Adrenal gland (tissue), 12 donors: ENCODE data around the gene MIS12. TPM values are rescaled to one million over a fixed set of nuclear protein-coding genes. Genes with fewer than 3 reads are reported as not detected.

Source experiments
- DNase-seq, 7 donors: peaks; one replicate each; pipeline ENCODE4 v3.0.0-alpha.2; 2019 to 2020
- H3K27ac ChIP-seq, 5 donors: fragments of 200-600 bp; sonication (generic) in 4 of 5; 1 replicate in 3 of 5; 2 replicates in 2 of 5; pipeline versions ENCODE4 v1.5.1 to v1.8.0; 2016 to 2020; ENCODE audit warnings: mild to moderate bottlenecking in 1 of 5
- H3K27me3 ChIP-seq: fragments of 200-600 bp; 2 replicates; pipeline ENCODE4 v1.8.0; 2021
- H3K36me3 ChIP-seq, 2 donors: fragments of 200-600 bp; replicated peaks in 1 of 2; 1 replicate in 1 of 2; 2 replicates in 1 of 2; pipeline versions ENCODE4 v1.5.1 to v1.8.0; 2018 to 2022
- H3K4me1 ChIP-seq, 2 donors: fragments of 200-600 bp; replicated peaks in 1 of 2; 1 replicate in 1 of 2; 2 replicates in 1 of 2; pipeline versions ENCODE4 v1.5.1 to v1.8.0; 2018 to 2021
- H3K4me3 ChIP-seq, 4 donors: fragments of 200-600 bp; sonication (generic) in 3 of 4; one replicate each; pipeline ENCODE4 v1.5.1; 2016 to 2018
- H3K9me3 ChIP-seq, 3 donors: fragments of 200-600 bp; sonication (generic) in 1 of 3; replicated peaks in 1 of 3; 1 replicate in 2 of 3; 2 replicates in 1 of 3; pipeline versions ENCODE4 v1.5.1 to v1.8.0; 2016 to 2021
- POLR2A ChIP-seq, 2 donors: fragments of 450-650 bp; IDR thresholded peaks; one replicate each; pipeline ENCODE4 v1.6.1; 2017; ENCODE audit warnings: antibody characterized with exemption in 2 of 2, mild to moderate bottlenecking in 2 of 2, moderate library complexity in 1 of 2
- WGBS, 4 donors: extraction: QIAGEN DNeasy Blood & Tissue Kit in 2 of 4; methylation state at CpG; one replicate each; pipeline versions ENCODE4 v1.1.5 to v1.1.7; 2013 to 2017; 5-methylcytosine and 5-hydroxymethylcytosine counted together
- intact Hi-C, 2 donors: fragments of 100-400 bp; cut with DNase I; formaldehyde crosslinking; loops; one replicate each; pipeline versions ENCODE4 v1.14.1 to v1.15.0; 2022 to 2023
- polyA plus RNA-seq, 3 donors: library from polyadenylated mRNA; stranded (reverse); fragments of 200-250 nt in 2 of 3; fragments of 350-450 nt in 1 of 3; fragmentation: Illumina TruSeq in 1 of 3; extraction: RNeasy Lipid Tissue Mini Kit (QIAGEN cat#74804) in 1 of 3; gene quantifications; one replicate each; pipeline ENCODE4 v1.2.3, GENCODE V29; 2013 to 2014
- total RNA-seq, 9 donors: library from RNA; depleted of rRNA in 4 of 9; stranded (reverse); fragments of >200 nt in 4 of 9; fragments of 120-200 nt in 1 of 9; fragmentation: NEBNext Ultra II Directional in 1 of 9; extraction: Animal tissue kit (Norgen Biotek cat#: 25700) in 1 of 9; gene quantifications; one replicate each; pipeline versions ENCODE4 v1.1.0 to v1.2.4, GENCODE V29; 2013 to 2023
- TF ChIP-seq, protein P1 (sequence below), 6 experiments: fragments of 450-650 bp in 4 of 6; fragments of 200-600 bp in 2 of 6; sonication (generic) in 1 of 6; IDR thresholded peaks; 1 replicate in 5 of 6; 2 replicates in 1 of 6; pipeline versions ENCODE4 v1.5.1 to v1.8.0; 2016 to 2021; ENCODE audit warnings: antibody characterized with exemption in 6 of 6, mild to moderate bottlenecking in 2 of 6, moderate library complexity in 1 of 6
- donor health status: healthy with polysubstance abuse.
- donor health status: Bipolar disorder and iron deficiency.
- donor health status: DM: yes; HTN: yes; CAD: no.
- donor health status: DM: no; HTN: no; CAD: no.
- donor health status: DM: no; HTN: no; CAD: no.
- donor health status: DM: yes; HTN: yes; CAD: no.

MIS12 gene
- total and polyA plus RNA-seq, 12 donors: 7.1 to 36.0 (median 15.4) TPM

DNA sequence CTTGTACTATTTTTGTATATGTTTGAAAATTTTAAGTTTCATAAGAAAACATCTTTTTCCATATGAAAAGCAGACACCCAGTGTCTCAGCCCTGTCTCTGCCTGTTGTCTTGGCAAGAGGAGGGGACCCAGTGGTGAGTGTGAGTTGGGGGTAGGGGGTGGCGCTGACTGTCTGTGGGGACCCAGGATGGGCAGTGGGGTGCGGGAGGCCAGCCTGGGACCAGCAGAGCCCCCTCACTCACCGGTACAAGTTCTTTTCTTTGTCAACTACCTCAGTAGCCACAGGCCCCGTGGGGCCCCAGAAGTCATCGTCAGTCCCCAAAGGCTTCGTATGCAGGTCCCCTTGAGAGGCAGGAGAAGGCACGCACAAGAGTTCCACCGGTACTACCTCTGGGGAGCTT lies 46.2 kb downstream of the MIS12 start:
- Histone ChIP-seq H3K4me3 (no peak overlapping the region), H3K27ac (no peak overlapping the region), H3K36me3 (no peaks in the 10 kb centered on the region), H3K27me3 (no peaks in the 10 kb centered on the region), H3K9me3 (no peaks in the 10 kb centered on the region), H3K4me1 (peaks cover 0 to 2% of the 10 kb centered on the region in 2 donors)
- 83 to 90% (median 88%) methylated on average over 5 to 8 of the region's 8 CpGs for WGBS, 4 donors
- no peak for DNase-seq
- TF ChIP-seq, protein P1, sequence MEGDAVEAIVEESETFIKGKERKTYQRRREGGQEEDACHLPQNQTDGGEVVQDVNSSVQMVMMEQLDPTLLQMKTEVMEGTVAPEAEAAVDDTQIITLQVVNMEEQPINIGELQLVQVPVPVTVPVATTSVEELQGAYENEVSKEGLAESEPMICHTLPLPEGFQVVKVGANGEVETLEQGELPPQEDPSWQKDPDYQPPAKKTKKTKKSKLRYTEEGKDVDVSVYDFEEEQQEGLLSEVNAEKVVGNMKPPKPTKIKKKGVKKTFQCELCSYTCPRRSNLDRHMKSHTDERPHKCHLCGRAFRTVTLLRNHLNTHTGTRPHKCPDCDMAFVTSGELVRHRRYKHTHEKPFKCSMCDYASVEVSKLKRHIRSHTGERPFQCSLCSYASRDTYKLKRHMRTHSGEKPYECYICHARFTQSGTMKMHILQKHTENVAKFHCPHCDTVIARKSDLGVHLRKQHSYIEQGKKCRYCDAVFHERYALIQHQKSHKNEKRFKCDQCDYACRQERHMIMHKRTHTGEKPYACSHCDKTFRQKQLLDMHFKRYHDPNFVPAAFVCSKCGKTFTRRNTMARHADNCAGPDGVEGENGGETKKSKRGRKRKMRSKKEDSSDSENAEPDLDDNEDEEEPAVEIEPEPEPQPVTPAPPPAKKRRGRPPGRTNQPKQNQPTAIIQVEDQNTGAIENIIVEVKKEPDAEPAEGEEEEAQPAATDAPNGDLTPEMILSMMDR (IDR thresholded peaks at IDR 0.05): no peak
- no peak for TF ChIP-seq POLR2A (IDR thresholded peaks at IDR 0.05)
- intact Hi-C loops: no loop called here

GRCh38 chr17:5533486-5534315 lies 47.3 kb downstream of the MIS12 start:
- 77 to 86% (median 82%) methylated on average over 9 to 18 of the region's 18 CpGs for WGBS, 4 donors
- no peak overlapping the region for H3K4me3 ChIP-seq
- no peaks in the 10 kb centered on the region for H3K36me3 ChIP-seq
- H3K4me1 ChIP-seq: no peaks in the 10 kb centered on the region
- DNase-seq: no peak
- no peaks in the 10 kb centered on the region for H3K9me3 ChIP-seq
- intact Hi-C loops: no loop called here
- H3K27ac ChIP-seq: no peak overlapping the region
- no peak for TF ChIP-seq POLR2A (IDR thresholded peaks at IDR 0.05)
- TF ChIP-seq, protein P1 (IDR thresholded peaks at IDR 0.05): no peak
- no peaks in the 10 kb centered on the region for H3K27me3 ChIP-seq

GRCh38 chr17:5535436-5535835 lies 49.1 kb downstream of the MIS12 start:
- WGBS, 4 donors: 91 to 100% (median 94%) methylated on average over 2 of the region's 2 CpGs
- Histone ChIP-seq H3K4me3 (no peak overlapping the region), H3K9me3 (no peaks in the 10 kb centered on the region), H3K36me3 (no peaks in the 10 kb centered on the region), H3K4me1 (no peaks in the 10 kb centered on the region), H3K27me3 (no peaks in the 10 kb centered on the region), H3K27ac (no peak overlapping the region)
- TF ChIP-seq POLR2A (IDR thresholded peaks at IDR 0.05): no peak
- TF ChIP-seq, protein P1 (IDR thresholded peaks at IDR 0.05): no peak
- no peak for DNase-seq
- intact Hi-C loops: no loop called here

- H3K36me3 ChIP-seq: no peaks in the 10 kb centered on the region
- H3K9me3 ChIP-seq: no peaks in the 10 kb centered on the region
- H3K4me3 ChIP-seq: no peak overlapping the region
- no peak overlapping the region for H3K27ac ChIP-seq
- no peaks in the 10 kb centered on the region for H3K4me1 ChIP-seq
- intact Hi-C loops: no loop called here
- TF ChIP-seq, protein P1 (IDR thresholded peaks at IDR 0.05): no peak
- TF ChIP-seq POLR2A (IDR thresholded peaks at IDR 0.05): no peak
- H3K27me3 ChIP-seq: no peaks in the 10 kb centered on the region
- 66 to 85% (median 74%) methylated on average over 7 to 11 of the region's 11 CpGs for WGBS, 4 donors
- no peak for DNase-seq
Observed at GRCh38 chr17:5536866-5537650, 50.7 kb downstream of the MIS12 start.
